AG10803 (cell line): Measurements from ENCODE around the gene RAD51B.

Source experiments
- DNase-seq: peaks from one replicate; pipeline ENCODE4 v3.0.0; 2010; ENCODE audit warnings: low read depth
- H3K4me3 ChIP-seq: 2 replicates; pipeline ENCODE4 v1.5.1; 2011; ENCODE audit warnings: mild to moderate bottlenecking, low read length, control low read depth
- CTCF ChIP-seq: conservative IDR thresholded peaks from 2 replicates; pipeline ENCODE4 v1.5.1; 2011; ENCODE audit warnings: mild to moderate bottlenecking, low read length, control low read depth, inconsistent platforms

RAD51B gene

GRCh38 chr14:68576496-68577244, 757.1 kb downstream of the RAD51B start:
- no peak for TF ChIP-seq CTCF
- peak; percentile 83 for DNase-seq
- no peak overlapping the region for H3K4me3 ChIP-seq

DNA sequence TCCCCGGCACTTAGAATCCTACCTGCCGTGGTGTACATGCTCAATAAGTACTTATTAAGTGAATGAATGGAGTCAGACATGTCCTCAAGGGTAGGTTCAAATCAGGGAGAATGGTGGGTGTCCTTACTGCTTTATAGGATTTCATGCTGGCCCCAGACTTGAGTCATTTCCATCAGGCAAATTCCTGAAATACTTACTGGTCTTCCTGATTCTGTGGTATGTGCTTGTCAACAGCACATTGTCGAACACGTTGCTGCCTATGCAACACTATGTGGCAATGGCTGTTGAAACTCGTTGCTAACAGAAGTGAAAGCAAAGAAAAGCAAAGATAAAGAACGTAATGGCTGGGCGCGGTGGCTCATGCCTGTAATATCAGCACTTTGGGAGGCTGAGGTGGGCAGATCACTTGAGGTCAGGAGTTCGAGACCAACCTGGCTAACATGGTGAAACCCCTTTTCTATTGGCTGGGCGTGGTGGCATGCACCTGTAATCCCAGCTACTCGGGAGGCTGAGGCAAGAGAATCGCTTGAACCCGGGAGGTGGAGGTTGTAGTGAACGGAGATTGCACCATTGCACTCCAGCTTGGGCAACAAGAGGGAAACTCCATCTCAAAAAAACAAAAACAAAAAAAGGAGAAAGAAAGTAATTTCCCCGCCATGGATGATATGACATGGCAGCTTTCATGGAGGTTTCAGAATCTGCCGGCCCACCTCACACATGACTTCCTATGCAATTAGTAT, 758.4 kb downstream of the RAD51B start:
- peak; percentile 99 for DNase-seq
- H3K4me3 ChIP-seq = no peak overlapping the region
- TF ChIP-seq CTCF = no peak

DNA sequence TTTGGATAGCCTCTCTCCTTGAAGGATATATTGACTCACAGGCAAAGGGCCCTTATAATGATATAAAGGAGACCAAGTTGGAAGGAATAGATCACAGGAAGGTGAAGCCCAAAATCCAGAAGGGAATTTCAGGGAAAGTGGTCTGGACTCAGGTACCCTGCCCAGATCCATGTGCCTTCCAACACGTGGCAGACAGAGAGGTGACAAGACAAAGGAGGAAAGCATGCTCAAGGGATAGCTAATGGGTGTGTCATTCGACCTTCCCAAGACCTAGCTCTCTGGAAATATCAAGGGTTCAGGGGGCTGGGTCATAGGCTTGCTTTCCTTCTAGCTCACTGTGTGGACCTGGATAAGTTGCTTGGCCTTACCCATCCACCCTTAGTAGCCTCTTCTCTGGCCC, 759.0 kb downstream of the RAD51B start:
- TF ChIP-seq CTCF = no peak
- no peak for DNase-seq
- H3K4me3 ChIP-seq = no peak overlapping the region

- no peak for TF ChIP-seq CTCF
- DNase-seq = no peak
Measured at GRCh38 chr14:68580096-68580645, 760.6 kb downstream of the RAD51B start.

DNA sequence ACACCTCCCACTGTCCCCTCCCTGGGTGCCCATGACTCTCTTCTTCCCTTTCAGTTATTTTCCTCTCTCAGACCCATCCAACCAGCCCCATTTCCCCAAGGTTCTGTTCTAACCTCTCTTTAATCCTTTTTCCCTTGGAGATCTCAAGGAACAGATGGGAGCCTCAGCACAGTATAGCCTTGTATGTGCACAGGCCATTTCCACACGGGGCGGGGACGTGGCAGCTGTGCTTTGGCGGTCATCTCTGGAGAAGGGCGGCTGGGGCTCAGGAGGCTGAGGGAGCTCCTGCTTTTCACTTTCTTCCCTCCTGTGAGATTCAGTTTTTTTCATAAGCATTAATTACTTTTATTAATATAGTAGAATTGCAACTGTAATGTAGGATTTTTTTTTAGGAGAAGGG, 761.1 kb downstream of the RAD51B start:
- no peak overlapping the region for H3K4me3 ChIP-seq
- no peak for TF ChIP-seq CTCF
- DNase-seq = peak; percentile 20

More at GRCh38 chr14:68580096-68580645, 760.6 kb downstream of the RAD51B start:
- no peak overlapping the region for H3K4me3 ChIP-seq

DNA sequence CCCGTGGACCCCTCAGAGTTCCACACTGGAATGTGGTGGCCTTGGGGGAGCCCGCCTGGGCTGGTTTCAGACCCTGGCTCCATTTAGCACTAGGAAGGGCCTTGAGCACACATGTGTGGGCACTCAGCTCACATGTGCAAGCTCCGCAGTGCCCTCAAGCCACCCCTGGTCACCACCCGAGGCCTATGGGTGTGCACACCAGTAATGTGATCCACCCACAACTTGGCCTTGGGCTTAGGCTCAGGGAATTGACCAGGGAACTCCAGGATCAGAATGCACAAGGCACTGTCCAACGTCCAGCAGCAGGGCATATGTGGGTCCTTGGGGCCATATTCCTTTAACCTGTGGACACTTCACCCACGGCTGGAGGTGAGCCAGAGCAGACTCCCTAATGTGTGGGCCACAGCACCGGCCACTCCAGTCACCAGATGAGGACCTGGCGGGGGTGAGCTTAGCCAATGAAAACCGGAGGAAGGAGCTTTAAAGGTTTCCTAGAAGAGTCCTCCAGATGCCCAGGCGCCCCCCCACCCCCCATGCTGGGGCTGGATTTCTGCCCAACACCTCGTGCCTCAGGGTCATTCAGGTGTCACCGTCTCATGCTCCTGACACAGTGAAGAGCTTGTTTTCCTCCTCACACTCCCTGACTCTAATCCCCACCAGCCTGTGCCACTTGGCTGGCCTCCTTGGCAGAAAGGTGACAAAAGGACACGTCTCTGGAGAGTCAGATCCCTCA, 764.1 kb downstream of the RAD51B start:
- no peak overlapping the region for H3K4me3 ChIP-seq
- no peak for TF ChIP-seq CTCF
- DNase-seq = no peak
